Activated CD8-positive, alpha-beta memory T cell treated with anti-CD3 and anti-CD28 coated beads, Interleukin-2, amount 50 U/mL, for 1 hour (primary cell): ENCODE measurements around the gene TCF7L2.

Experiments used
- DNase-seq: peaks from one replicate; pipeline ENCODE4 v3.0.0-alpha.2; 2020; ENCODE audit errors: extremely low read depth

TCF7L2 gene

DNA sequence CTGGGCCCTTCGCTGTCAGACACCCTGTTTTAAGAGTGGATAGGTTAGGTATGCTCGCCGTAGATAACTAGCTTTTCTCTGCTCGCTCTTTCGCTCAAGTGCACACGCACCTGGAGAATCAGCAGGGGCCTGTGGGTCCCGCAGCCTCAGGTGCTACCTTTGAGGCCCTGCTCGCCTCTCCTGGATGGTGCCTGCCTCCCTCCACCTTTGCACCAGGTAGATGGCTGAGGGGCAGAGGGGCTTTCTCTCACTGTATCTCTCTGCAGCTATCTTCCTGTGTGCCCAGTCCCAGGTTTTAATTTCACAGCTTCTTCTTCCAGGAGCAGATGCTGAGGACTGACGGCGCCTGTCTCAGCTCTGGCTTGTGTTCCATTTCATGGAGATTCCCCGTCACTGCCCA, 227.9 kb downstream of the TCF7L2 start:
- no peak for DNase-seq

DNA sequence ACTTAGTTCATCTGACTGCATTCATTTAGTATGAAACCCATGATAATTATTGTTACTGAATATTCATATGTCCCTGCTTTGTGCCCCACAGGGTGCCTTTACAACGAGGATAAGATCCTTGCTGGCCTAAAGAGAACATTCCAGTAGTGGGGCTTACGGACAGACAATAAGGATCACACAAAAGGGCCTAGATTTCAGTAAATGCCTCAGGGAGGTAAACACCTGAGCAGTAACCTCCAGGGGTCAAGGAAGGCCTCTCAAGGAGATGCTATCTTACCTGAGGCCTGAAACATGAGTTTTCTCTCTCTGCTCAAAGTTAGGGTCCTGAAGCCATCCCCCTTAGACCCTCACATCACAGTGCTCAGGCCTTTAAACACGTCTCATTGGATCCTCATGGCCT, 228.7 kb downstream of the TCF7L2 start:
- DNase-seq = no peak

DNA sequence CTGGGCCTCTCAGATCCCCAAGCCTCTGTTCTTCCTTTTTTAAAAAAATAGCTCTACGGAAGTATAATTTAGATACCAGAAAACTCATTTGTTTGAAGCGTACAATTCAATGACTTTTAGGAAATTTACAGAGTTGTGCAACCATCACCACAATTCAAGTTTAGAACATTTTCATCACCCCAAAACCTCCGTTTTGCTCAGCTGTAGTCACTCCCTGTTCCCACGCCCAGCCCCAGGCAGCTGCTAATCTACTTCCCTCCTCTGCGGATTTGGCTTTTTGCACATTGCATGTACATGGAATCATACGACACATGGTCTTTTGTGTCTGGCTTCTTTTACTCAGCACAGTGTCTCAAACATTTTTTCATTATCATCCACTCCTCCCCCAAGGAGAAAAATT, 229.2 kb downstream of the TCF7L2 start:
- DNase-seq = no peak

- no peak for DNase-seq
Measured at GRCh38 chr10:113179966-113180365, 229.9 kb downstream of the TCF7L2 start.

DNA sequence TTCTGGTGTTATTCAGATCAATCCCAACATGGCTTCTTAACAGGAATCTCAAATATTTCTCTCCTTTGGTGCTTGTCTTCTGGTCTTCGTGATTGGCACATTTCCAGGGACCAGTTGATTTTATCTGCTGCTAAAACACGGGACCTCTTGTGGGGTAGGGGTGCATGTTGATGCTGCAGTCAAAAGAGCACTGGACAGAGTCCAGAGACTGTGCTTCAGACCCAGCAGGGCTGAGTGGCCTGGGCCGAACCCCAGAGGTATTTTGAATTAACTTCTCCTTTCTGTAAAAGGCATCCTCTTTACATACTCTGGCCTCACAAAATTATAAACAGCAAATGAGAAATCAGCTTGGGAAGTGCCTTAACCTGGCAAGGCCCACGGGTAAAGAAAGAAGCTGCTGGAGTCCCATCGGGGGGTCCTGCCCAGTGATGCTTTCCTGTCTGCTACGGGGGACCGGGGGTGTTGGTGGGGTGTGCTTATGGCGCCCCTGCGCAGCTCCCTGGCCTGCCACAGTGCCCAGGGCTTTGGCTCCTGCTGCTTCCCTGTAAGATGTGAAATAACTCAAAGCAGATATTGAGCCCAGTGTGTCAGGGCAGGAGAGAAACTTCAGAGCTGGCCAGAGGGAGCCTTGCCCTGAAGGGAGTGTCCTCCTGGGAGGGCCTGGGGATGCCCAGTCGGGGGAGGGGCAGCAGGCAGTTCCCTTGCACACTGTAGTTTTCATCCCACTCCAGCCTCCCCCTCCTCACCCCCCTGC, 230.5 kb downstream of the TCF7L2 start:
- DNase-seq = no peak

DNA sequence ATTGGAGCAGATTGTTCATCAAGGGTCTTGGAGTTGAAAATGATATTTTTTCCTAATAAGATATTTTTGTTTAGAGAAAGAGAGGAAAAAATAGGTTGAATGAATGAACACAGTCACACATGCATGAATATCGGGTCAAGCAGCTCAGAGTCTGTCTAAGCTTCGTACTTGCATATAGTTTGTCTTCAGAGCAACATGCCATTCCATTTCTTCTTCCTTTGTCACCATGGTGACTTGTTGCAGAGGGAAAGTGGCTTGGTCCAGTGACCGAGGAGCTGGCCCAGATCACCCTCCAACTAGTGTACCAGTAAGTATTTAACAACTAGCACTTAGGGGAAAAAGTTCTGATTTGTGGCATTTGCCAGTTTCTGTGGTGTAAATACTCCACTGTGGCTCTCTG, 232.1 kb downstream of the TCF7L2 start:
- no peak for DNase-seq

DNA sequence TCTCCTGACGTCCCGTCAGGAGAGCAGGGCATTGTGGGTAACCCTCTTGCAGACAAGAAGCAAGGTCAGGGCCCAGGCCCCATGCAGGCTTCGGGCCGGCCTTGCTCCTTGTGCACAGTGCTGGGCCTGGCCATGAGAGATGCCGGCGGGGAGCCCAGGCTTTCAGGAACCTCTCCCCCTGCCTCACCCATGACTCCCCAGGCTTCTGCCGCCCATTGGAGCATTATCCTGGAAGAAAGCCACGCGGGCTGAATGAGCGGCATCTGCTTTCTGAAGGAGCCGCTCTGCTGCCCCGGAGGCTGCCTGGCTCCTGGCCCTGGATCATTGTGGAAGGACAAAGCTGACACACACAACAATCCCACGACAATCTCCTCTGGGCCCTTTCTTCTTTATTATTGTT, 233.5 kb downstream of the TCF7L2 start:
- DNase-seq = no peak

GRCh38 chr10:113187063-113187777, 237.2 kb downstream of the TCF7L2 start:
- no peak for DNase-seq

DNA sequence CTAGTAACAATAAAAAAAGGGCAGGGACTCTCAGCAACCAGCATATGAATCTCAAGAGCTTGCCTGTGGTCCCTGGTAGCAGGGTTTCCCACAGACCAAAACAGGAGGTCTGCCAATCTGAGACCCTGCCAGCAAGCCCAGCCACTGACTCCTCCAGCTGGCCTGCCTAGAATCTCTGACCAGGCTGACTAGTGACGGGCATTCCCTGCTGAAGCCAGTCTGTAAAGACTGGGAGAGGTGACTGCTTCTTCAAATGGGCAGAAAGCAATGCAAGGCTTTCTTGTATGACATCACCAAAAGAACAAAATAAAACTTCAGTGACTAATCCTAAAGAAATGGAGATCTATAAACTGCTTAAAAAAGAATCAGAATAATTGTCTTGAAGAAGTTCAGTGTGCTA, 249.4 kb downstream of the TCF7L2 start:
- no peak for DNase-seq

GRCh38 chr10:113202011-113202410, 252.0 kb downstream of the TCF7L2 start:
- DNase-seq = no peak

DNA sequence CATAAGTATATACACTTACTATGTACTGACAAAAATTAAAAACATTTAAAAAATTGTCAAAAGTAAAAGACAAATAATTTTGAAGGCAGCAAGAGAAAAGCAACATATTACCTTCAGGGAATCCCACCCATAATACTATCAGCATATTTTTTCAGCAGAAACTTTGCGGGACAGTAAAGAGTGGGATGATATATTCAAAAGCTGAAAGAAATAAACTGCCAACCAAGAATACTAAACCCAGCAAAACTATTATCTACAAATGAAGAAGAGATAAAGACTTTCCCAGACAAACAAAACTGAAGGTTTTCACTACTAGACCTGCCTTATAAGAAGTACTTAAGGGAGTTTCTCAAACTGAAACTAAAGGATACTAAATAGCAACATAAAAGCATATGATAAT, 257.9 kb downstream of the TCF7L2 start:
- DNase-seq = no peak

- DNase-seq = no peak
Measured at GRCh38 chr10:113213035-113213434, 263.0 kb downstream of the TCF7L2 start.

GRCh38 chr10:113214331-113214730, 264.3 kb downstream of the TCF7L2 start:
- no peak for DNase-seq

DNA sequence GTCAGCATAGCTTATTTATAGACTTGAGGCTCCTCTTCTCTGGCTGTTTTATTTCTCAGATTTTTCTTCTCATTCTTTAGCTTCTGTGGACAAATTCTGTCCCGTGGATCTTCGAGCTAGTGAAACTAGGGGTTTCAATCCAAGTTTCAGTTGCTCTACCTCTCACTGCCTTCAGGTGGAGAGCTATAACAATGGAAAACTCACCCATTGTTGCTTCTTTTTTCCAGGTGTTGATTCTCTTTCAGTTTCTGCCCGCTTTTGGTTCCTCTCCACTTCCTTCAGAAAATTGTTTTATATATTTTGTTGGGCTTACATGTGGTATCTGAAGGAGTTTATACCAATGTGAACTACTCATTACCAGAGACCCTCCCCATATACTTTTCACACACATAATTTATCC, 266.1 kb downstream of the TCF7L2 start:
- DNase-seq = no peak
